OCI-LY1 (cell line): ENCODE results near the gene CAPN2.

Experiments
- EZH2 ChIP-seq: fragments of 200-600 bp; sonication (generic), shearing (Covaris generic); IDR thresholded peaks from 2 replicates; pipeline ENCODE4 v1.8.0; 2017; ENCODE audit warnings: borderline replicate concordance, mixed run types, mild to moderate bottlenecking, antibody characterized with exemption, low read length, moderate library complexity, mixed read lengths
- TF ChIP-seq, protein P1 (sequence below): fragments of 200-600 bp; sonication (generic), shearing (Covaris generic); IDR thresholded peaks from 2 replicates; pipeline ENCODE4 v1.5.1; 2017; ENCODE audit warnings: mild to moderate bottlenecking, antibody characterized with exemption, low read length, moderate library complexity, mixed read lengths

DNA sequence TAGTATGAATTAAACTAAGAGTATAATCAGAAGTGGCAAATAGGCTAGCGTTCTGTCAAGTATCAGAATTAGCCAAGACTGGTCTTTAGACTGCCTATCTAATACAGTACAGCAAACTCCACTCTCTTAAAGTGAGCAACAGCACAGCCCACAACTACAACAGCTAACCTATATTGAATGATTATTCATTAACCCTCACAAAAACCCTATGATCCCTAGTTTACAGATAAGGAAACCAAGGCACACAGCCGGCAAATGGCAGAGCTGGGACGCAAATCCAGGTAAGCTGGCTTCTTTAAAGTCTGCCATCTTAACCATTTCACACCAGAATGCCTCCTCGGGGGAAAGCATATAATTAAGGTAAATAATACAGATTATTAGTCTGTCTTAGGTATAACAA is 81.4 kb downstream of the CAPN2 start:
- TF ChIP-seq, protein P1, sequence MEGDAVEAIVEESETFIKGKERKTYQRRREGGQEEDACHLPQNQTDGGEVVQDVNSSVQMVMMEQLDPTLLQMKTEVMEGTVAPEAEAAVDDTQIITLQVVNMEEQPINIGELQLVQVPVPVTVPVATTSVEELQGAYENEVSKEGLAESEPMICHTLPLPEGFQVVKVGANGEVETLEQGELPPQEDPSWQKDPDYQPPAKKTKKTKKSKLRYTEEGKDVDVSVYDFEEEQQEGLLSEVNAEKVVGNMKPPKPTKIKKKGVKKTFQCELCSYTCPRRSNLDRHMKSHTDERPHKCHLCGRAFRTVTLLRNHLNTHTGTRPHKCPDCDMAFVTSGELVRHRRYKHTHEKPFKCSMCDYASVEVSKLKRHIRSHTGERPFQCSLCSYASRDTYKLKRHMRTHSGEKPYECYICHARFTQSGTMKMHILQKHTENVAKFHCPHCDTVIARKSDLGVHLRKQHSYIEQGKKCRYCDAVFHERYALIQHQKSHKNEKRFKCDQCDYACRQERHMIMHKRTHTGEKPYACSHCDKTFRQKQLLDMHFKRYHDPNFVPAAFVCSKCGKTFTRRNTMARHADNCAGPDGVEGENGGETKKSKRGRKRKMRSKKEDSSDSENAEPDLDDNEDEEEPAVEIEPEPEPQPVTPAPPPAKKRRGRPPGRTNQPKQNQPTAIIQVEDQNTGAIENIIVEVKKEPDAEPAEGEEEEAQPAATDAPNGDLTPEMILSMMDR = no peak
- no peak for TF ChIP-seq EZH2
